HG03064 (cell line): ENCODE measurements around the gene GNA15.

ENCODE experiments used
- ATAC-seq: cut with Tn5 transposase; IDR thresholded peaks from one replicate; pipeline ENCODE4 v1.9.1; 2021; ENCODE audit warnings: low read depth; ENCODE audit not compliant: unreplicated experiment

Gene GNA15

GRCh38 chr19:3106509-3107141 is 29.2 kb upstream of the GNA15 start:
- no peak for ATAC-seq

DNA sequence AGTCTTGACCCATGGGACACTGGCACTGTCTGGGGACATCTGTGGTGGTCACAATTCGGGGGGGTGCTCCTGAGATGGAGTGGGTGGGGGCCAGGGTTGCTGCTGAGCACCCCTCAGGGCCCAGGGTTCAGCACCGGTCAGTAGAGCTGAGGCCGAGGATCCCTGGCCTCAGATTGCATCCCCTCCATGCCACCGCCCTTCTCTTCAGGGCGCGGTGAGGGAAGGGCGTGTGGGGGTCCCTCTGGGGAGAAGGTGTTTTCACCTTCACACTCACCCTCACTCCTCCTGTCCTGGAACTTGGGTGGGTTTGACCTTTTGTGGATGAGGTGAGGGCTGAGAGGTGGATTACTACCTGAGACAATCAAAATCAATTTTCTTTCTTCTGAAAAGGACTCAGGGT is 28.2 kb upstream of the GNA15 start:
- ATAC-seq = no peak

GRCh38 chr19:3108775-3109174 is 27.1 kb upstream of the GNA15 start:
- ATAC-seq = no peak

DNA sequence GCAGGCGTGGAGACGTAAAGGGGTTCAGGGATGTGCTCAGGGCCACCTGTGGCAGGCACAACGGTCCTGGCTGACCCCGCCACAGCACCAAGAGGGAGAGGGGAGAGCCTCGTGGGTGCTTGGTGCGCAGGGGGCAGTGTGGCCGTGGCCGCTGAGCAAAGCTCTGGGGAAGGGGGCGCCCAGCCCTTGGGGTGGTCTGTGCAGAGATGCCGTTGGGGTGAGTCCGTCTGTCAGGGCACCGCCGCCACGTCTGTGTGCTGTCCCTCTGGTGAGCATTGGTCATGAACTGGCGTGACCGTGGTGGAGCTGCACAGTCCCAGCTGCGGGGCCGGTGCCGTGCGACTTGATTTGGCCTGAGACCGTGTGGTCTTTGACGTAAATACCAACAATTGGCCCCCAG is 26.3 kb upstream of the GNA15 start:
- ATAC-seq = no peak

DNA sequence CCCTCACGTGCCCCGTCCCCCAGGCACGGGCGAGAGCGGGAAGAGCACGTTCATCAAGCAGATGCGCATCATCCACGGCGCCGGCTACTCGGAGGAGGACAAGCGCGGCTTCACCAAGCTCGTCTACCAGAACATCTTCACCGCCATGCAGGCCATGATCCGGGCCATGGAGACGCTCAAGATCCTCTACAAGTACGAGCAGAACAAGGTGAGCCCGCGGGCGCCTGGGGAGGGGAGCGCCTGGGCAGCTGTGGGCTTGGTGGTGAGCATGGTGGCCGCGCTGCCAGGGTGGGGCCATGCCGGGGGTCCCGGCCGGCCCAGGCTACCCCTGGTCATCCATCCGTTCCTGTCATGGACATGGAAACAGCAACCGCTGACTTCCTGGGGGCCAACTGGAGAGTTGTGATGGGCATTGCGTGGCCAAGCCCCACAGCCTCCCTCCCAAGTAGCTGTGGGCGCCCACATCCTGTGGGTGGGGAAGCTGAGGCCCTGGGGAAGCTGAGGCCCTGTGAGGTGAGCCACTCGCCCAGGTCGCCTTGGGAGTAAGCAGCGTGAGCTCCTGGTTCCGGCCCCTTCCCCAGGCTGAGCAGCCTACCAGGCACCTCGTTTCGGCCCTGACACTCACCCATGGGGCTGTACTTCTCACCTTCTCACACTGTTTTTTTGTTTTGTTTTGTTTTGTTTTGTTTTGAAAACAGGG is 25.6 kb upstream of the GNA15 start:
- ATAC-seq = no peak

DNA sequence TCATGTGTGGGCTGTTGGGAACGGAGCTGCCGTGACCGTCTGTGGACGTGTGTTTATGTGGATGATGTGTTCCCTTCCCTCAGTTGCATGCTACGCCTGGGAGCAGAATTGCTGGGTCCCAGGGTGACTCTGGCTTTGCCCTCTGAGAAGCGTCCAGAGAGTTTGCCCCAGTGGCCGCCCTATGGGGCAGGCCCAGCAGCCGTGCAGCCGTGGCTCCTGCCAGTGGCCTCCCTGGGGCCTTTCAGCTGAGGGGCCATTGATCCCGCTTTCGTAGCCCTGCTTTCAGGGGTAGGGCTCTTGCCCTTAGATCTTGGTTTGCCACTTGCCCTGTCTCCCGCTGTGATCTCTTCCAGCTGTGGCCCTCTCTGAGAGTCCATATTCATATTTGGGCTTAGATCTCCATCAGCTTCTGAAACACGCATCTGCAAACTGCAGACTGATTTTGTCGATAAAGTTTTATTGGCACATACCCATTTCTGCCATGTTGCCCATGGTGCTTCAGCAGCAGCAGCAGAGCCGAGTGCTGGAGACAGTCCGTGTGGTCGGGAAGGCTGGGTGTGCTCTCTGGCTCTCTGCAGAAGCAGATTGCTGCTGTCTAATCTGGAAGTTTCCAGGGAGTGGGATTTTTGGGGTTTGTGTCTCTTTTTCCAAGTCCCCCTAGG is 24.1 kb upstream of the GNA15 start:
- no peak for ATAC-seq

DNA sequence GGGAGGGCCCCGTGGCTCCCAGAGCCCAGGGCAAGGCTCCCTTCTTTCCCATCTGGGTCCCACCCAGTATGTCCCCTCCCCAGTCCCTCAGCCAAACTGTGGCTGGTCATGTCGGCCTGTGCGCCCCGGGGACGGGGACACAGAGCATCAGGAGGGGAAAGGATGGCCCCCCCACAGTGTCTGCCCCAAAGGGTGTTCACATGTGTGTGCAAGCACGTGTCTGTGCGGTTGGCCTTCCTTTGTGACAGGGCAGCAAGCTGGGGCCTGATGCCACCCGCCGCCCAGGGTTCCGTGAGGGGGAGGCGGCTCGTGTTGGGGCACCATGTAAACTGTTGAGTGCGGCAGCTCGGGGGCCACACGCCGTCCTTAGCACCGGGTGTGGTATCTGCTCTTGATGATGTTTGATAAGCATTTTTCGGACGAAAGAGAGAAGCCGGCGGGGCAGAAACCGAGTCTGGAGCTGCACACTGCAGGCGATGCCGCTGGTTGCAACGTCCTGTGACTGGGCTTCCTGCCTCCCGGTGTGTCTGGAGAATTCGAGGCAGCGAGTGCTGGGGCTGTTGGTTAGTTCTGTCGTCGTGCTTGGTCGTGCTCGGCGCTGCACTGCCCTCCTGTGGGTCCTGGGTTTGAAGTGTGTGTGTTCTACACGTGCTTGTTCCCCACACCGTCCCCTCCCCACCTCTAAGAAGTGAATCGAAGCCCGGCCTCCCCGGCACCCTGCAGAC is 23.3 kb upstream of the GNA15 start:
- ATAC-seq = no peak

DNA sequence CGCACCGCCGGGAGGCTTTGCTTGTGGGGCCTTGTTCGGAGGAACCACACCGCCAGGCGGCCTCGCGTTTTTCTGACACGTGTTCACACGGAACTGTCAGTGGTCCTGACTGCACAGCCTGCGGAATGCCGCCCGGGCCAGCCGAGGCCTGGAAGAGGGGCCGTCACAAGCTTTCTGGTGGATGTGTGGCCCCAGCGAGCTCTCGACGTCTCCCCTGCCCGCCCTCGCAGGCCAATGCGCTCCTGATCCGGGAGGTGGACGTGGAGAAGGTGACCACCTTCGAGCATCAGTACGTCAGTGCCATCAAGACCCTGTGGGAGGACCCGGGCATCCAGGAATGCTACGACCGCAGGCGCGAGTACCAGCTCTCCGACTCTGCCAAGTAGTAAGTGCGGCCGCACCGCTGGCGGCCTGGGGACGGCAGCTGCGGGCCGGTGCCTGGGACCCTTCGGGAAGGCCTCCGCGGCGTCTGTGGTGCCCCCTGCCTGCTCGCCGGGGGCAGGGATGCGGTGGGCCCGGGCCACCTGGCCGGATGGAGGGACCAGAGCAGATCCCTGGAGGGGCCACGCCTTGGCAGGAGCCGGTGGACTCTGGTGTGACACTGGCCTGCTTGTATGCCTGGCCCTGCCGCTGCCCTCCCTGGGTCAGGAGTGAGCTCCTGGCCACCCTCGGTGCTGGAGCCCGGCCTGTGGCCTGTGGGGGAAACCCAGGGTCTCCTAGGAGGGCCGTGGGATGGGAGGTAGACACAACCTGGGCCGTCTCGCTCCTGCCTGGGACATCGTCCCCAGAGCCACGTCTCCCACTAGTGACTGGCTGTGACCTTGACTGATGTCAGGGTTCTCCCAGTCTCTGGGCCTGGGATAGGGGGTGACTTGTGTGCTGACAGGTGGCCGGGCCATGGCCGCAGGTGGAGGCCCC is 22.5 kb upstream of the GNA15 start:
- no peak for ATAC-seq

GRCh38 chr19:3114018-3114726 is 21.7 kb upstream of the GNA15 start:
- ATAC-seq = no peak

- ATAC-seq = no peak
These were observed 21.0 kb upstream of the GNA15 start for GRCh38 chr19:3114811-3115210.

DNA sequence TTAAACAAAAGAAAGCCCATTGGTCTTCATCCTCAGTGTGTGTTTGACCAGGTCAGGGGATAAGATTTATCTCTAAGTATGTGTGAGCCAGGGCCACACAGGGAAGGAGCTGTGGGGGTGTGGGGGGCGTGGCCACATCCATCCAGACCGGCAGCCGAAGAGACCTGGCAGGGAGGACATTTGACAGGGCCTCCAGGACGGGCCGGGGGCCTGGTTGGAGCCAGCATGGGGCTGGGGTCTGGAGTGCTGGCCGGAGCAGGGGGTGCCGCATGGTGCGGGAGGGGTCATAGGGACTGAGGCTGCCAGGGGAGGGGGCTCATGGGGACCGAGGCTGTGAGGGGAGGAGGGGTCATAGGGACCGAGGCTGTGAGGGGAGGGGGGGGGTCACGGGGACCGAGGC is 20.4 kb upstream of the GNA15 start:
- no peak for ATAC-seq

- ATAC-seq = no peak
These were observed 19.8 kb upstream of the GNA15 start for GRCh38 chr19:3115916-3116602.

DNA sequence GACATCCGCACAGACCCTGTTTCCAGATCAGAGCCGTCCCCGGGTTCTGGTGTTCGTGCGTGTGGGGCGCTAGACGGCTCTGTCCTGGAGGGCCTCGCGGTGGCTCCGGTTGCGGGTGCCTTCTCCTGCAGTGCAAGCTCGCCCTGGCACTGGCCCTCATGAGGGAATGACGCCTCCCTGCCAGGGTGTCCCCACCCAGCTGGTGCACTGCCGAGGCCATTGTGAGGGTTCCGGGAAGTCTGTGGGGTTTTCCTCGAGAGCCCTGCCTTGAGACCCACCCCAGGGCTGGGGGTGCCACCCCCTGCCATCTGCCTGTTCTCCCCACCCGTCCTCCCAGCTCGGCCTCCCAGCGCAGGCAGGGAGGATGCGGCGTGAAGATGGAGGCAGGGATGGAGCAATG is 19.2 kb upstream of the GNA15 start:
- no peak for ATAC-seq

DNA sequence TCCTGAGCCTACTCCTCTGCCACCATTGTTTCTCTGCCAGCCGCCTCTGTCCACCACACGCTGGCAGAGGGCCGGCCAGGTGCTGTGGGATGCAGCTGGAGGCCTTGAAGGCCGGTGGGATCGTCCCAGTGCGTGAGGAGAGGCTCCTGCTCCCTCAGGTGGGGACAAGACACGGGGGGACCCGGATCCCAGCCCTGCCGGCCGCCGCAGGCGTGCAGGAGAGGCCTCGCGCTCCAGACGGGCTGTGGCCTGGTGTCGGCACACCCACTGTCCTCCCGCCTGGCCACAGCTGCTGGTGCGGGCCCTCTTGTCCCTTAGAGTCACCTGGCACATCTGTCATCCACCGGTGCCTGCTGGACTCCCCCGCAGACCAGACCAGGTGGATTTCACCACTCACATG is 18.1 kb upstream of the GNA15 start:
- ATAC-seq = no peak

GRCh38 chr19:3118232-3119070 is 17.4 kb upstream of the GNA15 start:
- no peak for ATAC-seq

- no peak for ATAC-seq
These were observed 16.7 kb upstream of the GNA15 start for GRCh38 chr19:3119071-3119595.

- ATAC-seq = no peak
These were observed 16.0 kb upstream of the GNA15 start for GRCh38 chr19:3119693-3120380.
